ENCODE measurements around the gene OR2K2. TPM values are rescaled to one million over a fixed set of nuclear protein-coding genes. Genes with fewer than 3 reads are reported as not detected.
A peak's percentile ranks its signal among the peaks of the same experiment; 100 is the strongest.

Gene OR2K2
- total and polyA plus RNA-seq, 9 of the 15 experiments (the other 6 are each of a cell fraction or from before 2014, with no cell fraction given), result not detected

DNA sequence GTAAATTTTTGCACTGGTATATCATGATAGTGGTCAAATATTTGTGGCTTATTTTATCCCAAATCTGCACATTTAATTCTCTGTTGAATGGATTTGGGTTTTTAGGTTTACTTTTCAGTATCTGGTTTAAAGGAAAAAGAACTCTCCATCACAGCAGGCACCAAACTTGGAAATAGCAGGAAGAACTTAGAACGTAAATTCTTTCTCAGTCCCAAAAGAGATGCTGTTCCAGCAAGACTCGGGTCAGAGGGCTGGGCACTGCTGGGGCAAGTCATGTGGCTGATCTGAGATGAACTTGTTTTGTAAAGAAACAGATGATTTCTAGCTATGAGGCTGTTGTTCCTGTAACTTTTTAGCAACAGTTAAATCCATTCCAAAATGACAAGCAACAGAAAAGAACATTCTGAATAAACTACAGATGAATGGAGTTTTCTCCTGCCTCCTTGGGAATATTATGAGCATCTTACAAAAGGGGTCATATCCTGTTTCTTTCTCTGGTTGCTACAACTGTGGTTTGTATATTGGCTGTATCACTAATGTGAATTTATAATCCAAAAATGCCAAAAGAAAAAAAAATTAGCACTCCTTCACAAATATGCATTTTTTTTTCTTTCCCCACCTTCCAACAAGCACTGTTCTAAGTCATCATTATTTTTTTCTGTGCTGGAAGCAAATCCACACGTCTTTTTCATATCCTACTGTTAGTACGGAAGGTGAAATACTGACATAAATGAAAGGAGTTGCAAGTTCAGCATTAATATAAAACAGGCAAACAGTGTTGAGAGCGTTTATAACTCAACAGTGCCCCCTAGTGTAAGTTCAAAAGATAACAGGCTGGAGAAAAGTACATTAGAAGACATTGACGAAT, 31.1 kb downstream of the OR2K2 start:
- Histone ChIP-seq H3K79me2 (ENCODE audit: control insufficient read depth, insufficient read depth, low read length) (no peaks in the 10 kb centered on the region), H3K27ac (ENCODE audit: extremely low read depth, low read depth, low read length) (no peak overlapping the region), H3K27me3 (ENCODE audit: control insufficient read depth in 2 of 2, insufficient read depth in 2 of 2, low read length in 2 of 2) (no peaks in the 10 kb centered on the region), H3K9ac (ENCODE audit: insufficient read depth in 1 of 2, low read depth in 2 of 2, low read length in 2 of 2) (no peak overlapping the region), H3K4me2 (ENCODE audit: insufficient read depth, low read length) (no peak overlapping the region), H3K4me3 (no peak overlapping the region), H3K9me1 (ENCODE audit: control insufficient read depth, insufficient read depth, low read length) (no peaks in the 10 kb centered on the region), H4K20me1 (replicated peaks; ENCODE audit: control insufficient read depth, insufficient read depth, low read length) (no peaks in the 10 kb centered on the region), H3K9me3 (replicated peaks; ENCODE audit: control insufficient read depth, insufficient read depth, low read depth, low read length) (no peaks in the 10 kb centered on the region), H2AFZ (ENCODE audit: low read depth, low read length) (no peak overlapping the region), H3K36me3 (ENCODE audit: control insufficient read depth, insufficient read depth, low read length) (no peaks in the 10 kb centered on the region), H3K4me1 (replicated peaks in 1 of 2; ENCODE audit: control insufficient read depth in 2 of 2, insufficient read depth in 2 of 2, low read length in 2 of 2) (no peaks in the 10 kb centered on the region)
- intact Hi-C loops (cut with micrococcal nuclease), result no loop called here
- 3% methylated on average over 6 of the region's 6 CpGs for WGBS (ENCODE audit: insufficient coverage, low coverage, missing lambda C conversion rate)
- CTCF ChIA-PET (ENCODE audit: low intra/inter-chr PET ratio), result interaction anchor here (0.6 to 1.6 kb wide), 3 partner anchors 869 to 1115 kb away, joined by 3 to 8 read pairs (median 3); no protein-coding TSS in a partner anchor
- in situ Hi-C loops (cut with MboI), result loop anchor here (25.0 kb wide), 1 partner anchor 1112 kb away; no protein-coding TSS in a partner anchor
- no TSS peak for BruUV-seq (replicated peaks)
- DNase-seq (ENCODE audit: extremely low read depth in 1 of 4, low spot score in 3 of 4) (peak; percentile 26 to 54 (median 38)), ATAC-seq (peak; percentile 85), FAIRE-seq (peak; percentile 83)
- POLR2A ChIA-PET, result no interaction called here
- TF ChIP-seq ZNF583 (CRISPR knock-in tag; IDR thresholded peaks at IDR 0.05) (no peak), SAP30 (IDR thresholded peaks at IDR 0.05; ENCODE audit: borderline replicate concordance, insufficient read depth, low read depth, low read length, poor library complexity, severe bottlenecking) (no peak), TEAD1 (CRISPR knock-in tag; IDR thresholded peaks at IDR 0.05) (no peak), MAFG (tag; conservative IDR thresholded peaks at IDR 0.05) (peak; percentile 72), TBL1XR1 (IDR thresholded peaks at IDR 0.05; ENCODE audit: low read length in 2 of 2) (no peak), SLC30A9 (CRISPR knock-in tag; IDR thresholded peaks at IDR 0.05) (no peak), ZNF561 (CRISPR knock-in tag; conservative IDR thresholded peaks at IDR 0.05) (no peak), SNIP1 (IDR thresholded peaks at IDR 0.05; ENCODE audit: low read depth) (no peak), ESRRA (IDR thresholded peaks at IDR 0.05; ENCODE audit: borderline replicate concordance, low read depth) (no peak), RAD21 (CRISPR knock-in tag; conservative IDR thresholded peaks at IDR 0.05 in 1 of 2, IDR thresholded peaks at IDR 0.05 in 1 of 2) (peak; percentile 72 to 88), CREM (IDR thresholded peaks at IDR 0.05; ENCODE audit: low read depth) (no peak), ZFPM2 (CRISPR knock-in tag; IDR thresholded peaks at IDR 0.05) (no peak)
- TF ChIP-seq, protein P1, sequence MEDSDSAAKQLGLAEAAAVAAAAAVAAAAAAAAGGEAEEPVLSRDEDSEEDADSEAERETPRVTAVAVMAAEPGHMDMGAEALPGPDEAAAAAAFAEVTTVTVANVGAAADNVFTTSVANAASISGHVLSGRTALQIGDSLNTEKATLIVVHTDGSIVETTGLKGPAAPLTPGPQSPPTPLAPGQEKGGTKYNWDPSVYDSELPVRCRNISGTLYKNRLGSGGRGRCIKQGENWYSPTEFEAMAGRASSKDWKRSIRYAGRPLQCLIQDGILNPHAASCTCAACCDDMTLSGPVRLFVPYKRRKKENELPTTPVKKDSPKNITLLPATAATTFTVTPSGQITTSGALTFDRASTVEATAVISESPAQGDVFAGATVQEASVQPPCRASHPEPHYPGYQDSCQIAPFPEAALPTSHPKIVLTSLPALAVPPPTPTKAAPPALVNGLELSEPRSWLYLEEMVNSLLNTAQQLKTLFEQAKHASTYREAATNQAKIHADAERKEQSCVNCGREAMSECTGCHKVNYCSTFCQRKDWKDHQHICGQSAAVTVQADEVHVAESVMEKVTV (CRISPR knock-in tag; IDR thresholded peaks at IDR 0.05), result peak; percentile 70
- TF ChIP-seq, protein P2, sequence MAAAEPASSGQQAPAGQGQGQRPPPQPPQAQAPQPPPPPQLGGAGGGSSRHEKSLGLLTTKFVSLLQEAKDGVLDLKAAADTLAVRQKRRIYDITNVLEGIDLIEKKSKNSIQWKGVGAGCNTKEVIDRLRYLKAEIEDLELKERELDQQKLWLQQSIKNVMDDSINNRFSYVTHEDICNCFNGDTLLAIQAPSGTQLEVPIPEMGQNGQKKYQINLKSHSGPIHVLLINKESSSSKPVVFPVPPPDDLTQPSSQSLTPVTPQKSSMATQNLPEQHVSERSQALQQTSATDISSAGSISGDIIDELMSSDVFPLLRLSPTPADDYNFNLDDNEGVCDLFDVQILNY (CRISPR knock-in tag; IDR thresholded peaks at IDR 0.05), result no peak
- TF ChIP-seq, protein P3, sequence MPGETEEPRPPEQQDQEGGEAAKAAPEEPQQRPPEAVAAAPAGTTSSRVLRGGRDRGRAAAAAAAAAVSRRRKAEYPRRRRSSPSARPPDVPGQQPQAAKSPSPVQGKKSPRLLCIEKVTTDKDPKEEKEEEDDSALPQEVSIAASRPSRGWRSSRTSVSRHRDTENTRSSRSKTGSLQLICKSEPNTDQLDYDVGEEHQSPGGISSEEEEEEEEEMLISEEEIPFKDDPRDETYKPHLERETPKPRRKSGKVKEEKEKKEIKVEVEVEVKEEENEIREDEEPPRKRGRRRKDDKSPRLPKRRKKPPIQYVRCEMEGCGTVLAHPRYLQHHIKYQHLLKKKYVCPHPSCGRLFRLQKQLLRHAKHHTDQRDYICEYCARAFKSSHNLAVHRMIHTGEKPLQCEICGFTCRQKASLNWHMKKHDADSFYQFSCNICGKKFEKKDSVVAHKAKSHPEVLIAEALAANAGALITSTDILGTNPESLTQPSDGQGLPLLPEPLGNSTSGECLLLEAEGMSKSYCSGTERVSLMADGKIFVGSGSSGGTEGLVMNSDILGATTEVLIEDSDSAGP (CRISPR knock-in tag; IDR thresholded peaks at IDR 0.05), result no peak

Data from K562 (cell line).